ENCODE data around the gene OR4D10. TPM values are rescaled to one million over a fixed set of nuclear protein-coding genes. Genes with fewer than 3 reads are reported as not detected.

OR4D10 gene
- total RNA-seq, result not detected in 2 replicates

DNA sequence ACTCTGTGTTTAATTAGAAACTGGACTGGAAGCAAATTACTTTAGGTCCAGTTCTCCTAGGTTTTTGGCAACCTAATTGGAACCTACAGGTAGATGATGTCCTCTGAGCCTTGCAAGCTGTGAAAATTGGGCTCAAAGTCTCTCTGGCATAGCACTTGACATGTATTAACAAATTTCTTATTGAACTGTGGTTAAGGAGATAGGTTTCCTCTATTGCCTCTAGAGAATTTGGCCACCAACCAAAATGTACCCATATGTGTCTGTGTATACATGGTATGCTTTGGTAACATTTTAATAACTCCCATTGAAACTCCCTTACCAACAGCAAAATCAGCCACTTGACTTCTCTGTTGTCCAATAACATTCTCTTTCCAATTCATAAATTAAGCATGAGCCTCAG is at the start of gene OR4D10:
OR4D10 (plus strand) TSS at position 301 of the 400 bp plus-strand sequence. CDS start 4,115 bp downstream, outside the sequence.

DNA sequence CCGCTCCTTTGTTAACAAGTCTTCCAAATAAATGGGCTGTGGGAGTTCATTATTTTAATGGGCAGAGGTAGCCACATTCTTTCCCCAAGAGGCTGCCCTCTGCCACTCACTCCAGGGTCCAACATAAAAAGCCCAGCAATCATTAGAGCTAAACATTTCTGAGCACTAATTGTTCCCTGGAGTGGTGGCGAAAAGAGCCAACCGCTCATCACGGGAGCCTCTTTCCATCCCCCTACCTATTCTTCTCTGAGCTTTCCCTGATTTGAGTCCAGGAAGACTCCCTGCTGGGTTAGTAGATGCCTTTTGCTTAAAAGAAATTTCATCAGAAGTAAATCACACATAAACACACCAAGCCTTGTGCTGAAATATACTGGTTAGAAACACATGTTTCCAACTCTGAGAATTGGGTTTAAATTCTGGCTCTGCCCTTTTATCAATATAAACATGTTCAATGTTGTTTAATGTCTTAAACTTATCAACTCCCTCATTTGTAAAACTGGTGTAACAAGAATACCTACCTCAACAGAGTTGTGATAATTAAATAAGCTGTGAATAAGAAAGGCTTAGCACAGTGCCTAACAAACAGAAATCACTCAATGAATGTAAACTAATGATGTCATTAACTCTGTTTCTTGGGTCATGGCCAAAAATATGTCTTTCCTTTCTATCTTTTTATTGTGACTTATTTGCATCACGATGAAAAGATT is 46.6 kb upstream of the OR4D10 start, which contains the start of gene OR5A2:
OR5A2 (minus strand) TSS at position 53 of the 707 bp plus-strand sequence. CDS start 3,460 bp downstream, outside the sequence.

GRCh38 chr11:59436169-59436568 is 36.9 kb upstream of the OR4D10 start, which contains the start of gene OR5A1:
TSS of gene OR5A1 (plus strand) at chr11:59436469. CDS start at chr11:59443169, 6,700 bp downstream.

GRCh38 chr11:59456661-59457060 is 16.5 kb upstream of the OR4D10 start, which contains the start of gene OR4D6:
TSS of gene OR4D6 (plus strand) at chr11:59456961. CDS start at chr11:59456961, 0 bp downstream.

DNA sequence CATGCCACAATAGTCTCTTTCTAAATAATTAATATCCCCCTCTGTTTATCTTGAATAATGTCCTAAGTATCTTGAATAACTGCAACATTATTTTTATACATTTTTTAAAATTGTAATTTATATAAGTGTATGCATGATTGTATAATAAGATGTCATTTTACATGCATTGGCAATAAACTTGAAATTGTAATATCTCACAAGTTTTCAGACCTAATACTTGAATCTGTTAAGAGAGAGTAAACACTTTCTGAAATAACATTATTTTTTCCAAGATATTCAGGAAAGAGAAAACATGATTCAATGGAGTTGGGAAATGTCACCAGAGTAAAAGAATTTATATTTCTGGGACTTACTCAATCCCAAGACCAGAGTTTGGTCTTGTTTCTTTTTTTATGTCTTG is 30.2 kb downstream of the OR4D10 start, which contains the start of gene OR4D11:
OR4D11 (plus strand) TSS at position 301 of the 400 bp plus-strand sequence; CDS start at position 301, 0 bp downstream.

DNA sequence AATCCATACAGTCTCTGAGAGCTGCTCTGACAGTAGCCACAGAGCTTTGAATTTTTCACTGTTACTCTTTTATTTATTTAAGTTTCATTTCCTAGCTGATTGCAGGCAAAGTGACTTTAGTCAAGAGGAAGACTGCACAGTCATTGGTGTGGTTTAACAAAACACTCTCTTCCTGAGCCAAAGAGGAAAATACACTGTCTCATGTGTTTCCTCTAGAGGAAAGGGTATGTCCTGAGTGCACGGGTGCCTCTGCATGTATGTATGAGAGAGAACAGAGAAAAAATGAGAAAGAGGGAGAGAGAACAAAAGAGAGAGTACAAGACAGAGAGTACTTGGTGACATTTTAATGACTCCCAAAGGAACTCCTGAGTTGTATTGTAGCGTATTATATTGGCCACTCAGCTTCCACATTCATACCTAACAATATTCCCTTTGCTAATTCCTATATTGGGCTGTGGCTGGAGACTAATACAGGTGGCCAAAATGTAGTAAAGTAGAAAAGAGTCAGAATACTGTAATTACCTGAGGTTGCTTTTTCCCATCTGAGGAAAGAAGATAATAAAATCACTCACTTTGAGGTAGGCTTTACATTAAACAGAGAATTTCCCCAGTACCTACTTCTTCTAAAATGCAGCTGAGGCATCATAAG is 38.0 kb downstream of the OR4D10 start, which contains the start of gene OR4D9:
OR4D9 (plus strand) TSS at position 599 of the 649 bp plus-strand sequence. CDS start 3,374 bp downstream, outside the sequence.

Other genes with a start within 250 kb of the OR4D10 start
- gene OR5AN1, start 114.4 kb upstream of the OR4D10 start, total RNA-seq, result not detected in 2 replicates
- gene OR5A2, start 46.9 kb upstream of the OR4D10 start, total RNA-seq, result not detected in 2 replicates
- gene OR5A1, start 36.8 kb upstream of the OR4D10 start, total RNA-seq, result not detected in 2 replicates
- not detected in 2 replicates for gene OR4D6, start 16.4 kb upstream of the OR4D10 start, total RNA-seq
- not detected in 2 replicates for gene OR4D11, start 30.3 kb downstream of the OR4D10 start, total RNA-seq
- gene OR4D9, start 38.2 kb downstream of the OR4D10 start, total RNA-seq, result not detected in 2 replicates
- 19.4 and 21.2 TPM in 2 replicates for gene OSBP, start 142.5 kb downstream of the OR4D10 start, total RNA-seq
- gene PATL1, start 195.7 kb downstream of the OR4D10 start, total RNA-seq, result 10.6 and 14.8 TPM in 2 replicates
- gene OR10V1, start 240.5 kb downstream of the OR4D10 start, total RNA-seq, result not detected in 2 replicates